B cell (primary cell): Measurements from ENCODE around the gene STUM.

Source experiments
- CTCF ChIP-seq: fragments of 200-600 bp; IDR thresholded peaks from one replicate; pipeline ENCODE4 v1.8.0; 2022; ENCODE audit warnings: antibody characterized with exemption, mild to moderate bottlenecking
- EZH2 ChIP-seq: IDR thresholded peaks from 2 replicates; pipeline ENCODE4 v1.6.1; 2012; ENCODE audit warnings: borderline replicate concordance, low read depth, mild to moderate bottlenecking, moderate library complexity, low read length; ENCODE audit not compliant: insufficient read depth, poor library complexity, severe bottlenecking

GRCh38 chr1:226654046-226654667 is 105.6 kb downstream of the STUM start:
- no peak for TF ChIP-seq CTCF
- TF ChIP-seq EZH2: no peak
